GM23248 (cell line): ENCODE measurements around the gene ANTXR2.

Source experiments
- EZH2 ChIP-seq: fragments of 200-600 bp; sonication (generic); IDR thresholded peaks from 2 replicates; pipeline ENCODE4 v1.6.1; 2018; ENCODE audit warnings: antibody characterized with exemption, mild to moderate bottlenecking; ENCODE audit not compliant: insufficient read depth, poor library complexity, severe bottlenecking
- EZH2phosphoT487 ChIP-seq: fragments of 200-600 bp; sonication (generic); IDR thresholded peaks from 2 replicates; pipeline ENCODE4 v1.6.1; 2018; ENCODE audit warnings: antibody characterized with exemption, moderate library complexity, mild to moderate bottlenecking, low read depth; ENCODE audit not compliant: insufficient read depth

DNA sequence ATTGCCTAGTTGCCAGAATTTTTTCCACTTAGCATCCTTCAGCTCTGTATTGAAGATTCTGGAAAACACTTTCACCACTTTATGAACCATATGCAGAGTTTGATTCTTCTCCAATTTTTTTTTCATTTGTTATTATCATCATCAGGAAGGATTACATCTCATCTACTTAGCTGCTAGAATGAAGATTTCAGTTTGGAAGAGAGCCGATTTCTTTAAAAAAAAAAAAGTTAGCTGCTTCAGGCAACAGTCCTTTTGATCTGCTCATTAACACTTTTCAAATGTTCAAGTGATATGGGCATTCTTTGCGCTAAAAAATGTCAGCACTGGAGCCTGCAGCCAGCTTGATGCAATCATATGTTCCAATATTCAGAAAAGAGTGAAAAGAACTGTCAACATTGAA lies 76.2 kb downstream of the ANTXR2 start:
- TF ChIP-seq EZH2phosphoT487 (no peak), EZH2 (no peak)
